HG02840 (cell line): ENCODE results near the gene TRMU.
"Not testable (repeated sequence)": the region's sequence is repeated elsewhere in the genome, so short reads cannot be mapped to it uniquely, and the experiment has no call there.

Source experiments
- ATAC-seq: cut with Tn5 transposase; IDR thresholded peaks from one replicate; pipeline ENCODE4 v1.9.1; 2021; ENCODE audit warnings: mild to moderate bottlenecking, moderate library complexity, moderate number of reproducible peaks; ENCODE audit not compliant: unreplicated experiment, low FRiP score

TRMU gene

GRCh38 chr22:46379066-46379930 lies 43.8 kb downstream of the TRMU start:
- no peak for ATAC-seq

- no peak for ATAC-seq
Measured at GRCh38 chr22:46380069-46380468, 44.6 kb downstream of the TRMU start.

GRCh38 chr22:46380581-46380980 lies 45.1 kb downstream of the TRMU start:
- no peak for ATAC-seq

- ATAC-seq: no peak
Measured at GRCh38 chr22:46381142-46381541, 45.6 kb downstream of the TRMU start.

GRCh38 chr22:46381731-46382130 lies 46.2 kb downstream of the TRMU start:
- no peak for ATAC-seq

GRCh38 chr22:46382524-46382923 lies 47.0 kb downstream of the TRMU start:
- no peak for ATAC-seq

GRCh38 chr22:46386312-46386711 lies 50.8 kb downstream of the TRMU start:
- ATAC-seq: no peak

GRCh38 chr22:46387748-46388147 lies 52.2 kb downstream of the TRMU start:
- ATAC-seq: no peak

GRCh38 chr22:46388647-46389046 lies 53.1 kb downstream of the TRMU start:
- no peak for ATAC-seq

GRCh38 chr22:46389081-46389480 lies 53.6 kb downstream of the TRMU start:
- no peak for ATAC-seq

GRCh38 chr22:46390105-46390651 lies 54.7 kb downstream of the TRMU start:
- ATAC-seq: no peak

GRCh38 chr22:46390652-46391301 lies 55.3 kb downstream of the TRMU start:
- ATAC-seq: no peak

GRCh38 chr22:46391486-46392136 lies 56.1 kb downstream of the TRMU start:
- no peak for ATAC-seq

- no peak for ATAC-seq
Measured at GRCh38 chr22:46392137-46392844, 56.8 kb downstream of the TRMU start.

GRCh38 chr22:46393873-46394272 lies 58.4 kb downstream of the TRMU start:
- no peak for ATAC-seq

GRCh38 chr22:46394622-46395021 lies 59.1 kb downstream of the TRMU start:
- ATAC-seq: no peak

GRCh38 chr22:46395145-46395544 lies 59.6 kb downstream of the TRMU start:
- ATAC-seq: no peak

- ATAC-seq: not testable (repeated sequence)
Measured at GRCh38 chr22:46397049-46397448, 61.5 kb downstream of the TRMU start.

- ATAC-seq: no peak
Measured at GRCh38 chr22:46397514-46397913, 62.0 kb downstream of the TRMU start.

GRCh38 chr22:46397951-46398350 lies 62.4 kb downstream of the TRMU start:
- no peak for ATAC-seq
